ENCODE results near the gene DNAAF9. TPM values are rescaled to one million over a fixed set of nuclear protein-coding genes. Genes with fewer than 3 reads are reported as not detected.

The DNAAF9 gene
- total RNA-seq (1 to 10 TPM; 5.6 to 6.1 TPM), polyA plus RNA-seq (1 to 10 TPM in 1 of 2 donors, under 1 TPM in 1; 0.72 to 1.6 TPM)

- CTCF ChIA-PET (ENCODE audit: partially characterized antibody) = interaction anchor here (1.3 kb wide), 1 partner anchor 8 kb away, joined by 5 read pairs; no protein-coding TSS in a partner anchor
- POLR2A ChIA-PET (ENCODE audit: partially characterized antibody) = interaction anchor here (2.2 to 5.3 kb wide), 3 partner anchors 9 to 65 kb away, joined by 13 to 28 read pairs (median 28); partner anchors contain the start of gene ATRN
Measured at GRCh38 chr20:3407040-3407770, at the start of gene DNAAF9. Gene DNAAF9, minus strand, starts transcription at chr20:3407669. Its CDS starts 112 bp downstream, at chr20:3407557.

DNA sequence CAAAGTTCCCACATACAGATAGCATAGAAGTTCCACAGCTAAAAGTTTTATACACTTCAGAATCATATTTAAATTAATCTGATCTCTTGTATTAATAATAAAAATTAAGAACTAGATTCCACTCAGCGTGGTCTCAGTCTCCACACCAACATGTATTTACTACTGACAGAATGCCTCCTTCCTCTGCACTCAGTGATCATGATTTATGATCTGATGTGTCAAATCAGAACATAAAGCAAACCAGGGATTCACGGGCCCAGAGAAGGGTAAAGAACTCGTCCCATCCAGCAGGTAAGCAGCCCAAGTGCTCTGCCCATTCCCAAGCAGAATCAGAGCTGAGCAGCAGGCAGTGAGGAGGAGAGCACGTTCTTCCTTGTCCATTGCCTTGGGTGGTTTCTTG, 49.2 kb upstream of the DNAAF9 start:
- H3K4me3 ChIP-seq (ENCODE audit: low read length in 2 of 2) = no peak overlapping the region
- no peaks in the 10 kb centered on the region for H3K36me3 ChIP-seq (ENCODE audit: insufficient read depth, low read length)
- Mint-ChIP-seq H3K36me3 (no peaks in the 10 kb centered on the region), H3K9me3 (peaks cover 0 to 1% (median 0%) of the 10 kb centered on the region in 8 donors), H3K4me1 (no peaks in the 10 kb centered on the region), H3K27me3 (peaks cover 7 to 10% of the 10 kb centered on the region in 2 donors), H3K4me3 (no peak overlapping the region), H3K27ac (no peak overlapping the region)
- no peak overlapping the region for H3K27ac ChIP-seq (ENCODE audit: low read depth, low read length)
- H3K9me3 ChIP-seq (ENCODE audit: control insufficient read depth in 1 of 2, low read length in 2 of 2) = no peaks in the 10 kb centered on the region
- CTCF ChIA-PET (ENCODE audit: partially characterized antibody) = no interaction called here
- no peaks in the 10 kb centered on the region for H3K4me1 ChIP-seq (ENCODE audit: insufficient read depth, low read length)
- DNase-seq = no peak
- POLR2A ChIA-PET (ENCODE audit: partially characterized antibody) = no interaction called here
- intact Hi-C loops (cut with micrococcal nuclease) = no loop called here
- H3K27me3 ChIP-seq (ENCODE audit: insufficient read depth, low read length) = no peaks in the 10 kb centered on the region

More at GRCh38 chr20:3407040-3407770, at the start of gene DNAAF9:
- Histone ChIP-seq H3K27ac (ENCODE audit: low read depth, low read length) (peak within 1 kb of the TSS; percentile 69), H3K4me1 (ENCODE audit: insufficient read depth, low read length) (peaks cover 21% of the 10 kb centered on the region), H3K9me3 (ENCODE audit: control insufficient read depth in 1 of 2, low read length in 2 of 2) (no peaks in the 10 kb centered on the region), H3K27me3 (ENCODE audit: insufficient read depth, low read length) (no peaks in the 10 kb centered on the region), H3K36me3 (ENCODE audit: insufficient read depth, low read length) (no peaks in the 10 kb centered on the region), H3K4me3 (ENCODE audit: low read length in 2 of 2) (peak within 1 kb of the TSS; percentile 83 to 93)
- H3K27ac Mint-ChIP-seq = peak within 1 kb of the TSS; percentile 94 to 98 (median 95)
- peak; percentile 57 to 68 (median 62) for DNase-seq
- H3K27me3 Mint-ChIP-seq = no peaks in the 10 kb centered on the region
- H3K4me1 Mint-ChIP-seq = peaks cover 24 to 44% (median 32%) of the 10 kb centered on the region in 4 donors
- no peaks in the 10 kb centered on the region for H3K9me3 Mint-ChIP-seq
- H3K4me3 Mint-ChIP-seq = peak within 1 kb of the TSS; percentile 95 to 99 (median 98)
- intact Hi-C loops (cut with micrococcal nuclease) = loop anchor here (1.0 kb wide), 1 partner anchor 64 kb away; the partner anchor contains the start of gene ATRN
- peaks cover 0 to 12% of the 10 kb centered on the region in 2 donors for H3K36me3 Mint-ChIP-seq

DNA sequence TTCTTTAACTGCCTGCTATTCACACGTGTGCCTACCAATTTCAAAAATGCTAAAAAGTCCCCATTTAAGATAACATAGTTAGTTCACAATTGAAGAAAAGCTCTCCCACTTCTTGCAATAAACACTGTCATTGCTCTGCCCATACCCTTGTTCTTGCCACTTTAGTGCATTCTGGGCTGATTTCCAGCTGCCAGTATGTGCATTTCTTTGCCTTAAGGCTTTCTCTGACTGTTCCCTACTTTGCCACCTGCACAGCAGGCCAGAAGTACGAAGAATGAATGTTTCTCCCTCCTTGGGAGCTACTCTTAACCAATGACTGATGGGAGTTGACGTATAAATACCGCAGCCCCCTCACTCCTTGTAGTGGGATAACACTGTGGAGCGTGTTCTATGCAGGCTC, 47.4 kb upstream of the DNAAF9 start:
- intact Hi-C loops (cut with micrococcal nuclease) = no loop called here
- H3K27me3 ChIP-seq (ENCODE audit: insufficient read depth, low read length) = no peaks in the 10 kb centered on the region
- H3K9me3 ChIP-seq (ENCODE audit: control insufficient read depth in 1 of 2, low read length in 2 of 2) = no peaks in the 10 kb centered on the region
- H3K27ac ChIP-seq (ENCODE audit: low read depth, low read length) = no peak overlapping the region
- Mint-ChIP-seq H3K27ac (no peak overlapping the region), H3K36me3 (no peaks in the 10 kb centered on the region), H3K4me3 (no peak overlapping the region), H3K9me3 (peaks cover 0 to 1% (median 0%) of the 10 kb centered on the region in 8 donors), H3K4me1 (no peaks in the 10 kb centered on the region), H3K27me3 (peaks cover 7% of the 10 kb centered on the region in 2 donors)
- no peaks in the 10 kb centered on the region for H3K36me3 ChIP-seq (ENCODE audit: insufficient read depth, low read length)
- H3K4me3 ChIP-seq (ENCODE audit: low read length in 2 of 2) = no peak overlapping the region
- H3K4me1 ChIP-seq (ENCODE audit: insufficient read depth, low read length) = no peaks in the 10 kb centered on the region
- ChIA-PET POLR2A (ENCODE audit: partially characterized antibody) (no interaction called here), CTCF (ENCODE audit: partially characterized antibody) (no interaction called here)
- DNase-seq = no peak

DNA sequence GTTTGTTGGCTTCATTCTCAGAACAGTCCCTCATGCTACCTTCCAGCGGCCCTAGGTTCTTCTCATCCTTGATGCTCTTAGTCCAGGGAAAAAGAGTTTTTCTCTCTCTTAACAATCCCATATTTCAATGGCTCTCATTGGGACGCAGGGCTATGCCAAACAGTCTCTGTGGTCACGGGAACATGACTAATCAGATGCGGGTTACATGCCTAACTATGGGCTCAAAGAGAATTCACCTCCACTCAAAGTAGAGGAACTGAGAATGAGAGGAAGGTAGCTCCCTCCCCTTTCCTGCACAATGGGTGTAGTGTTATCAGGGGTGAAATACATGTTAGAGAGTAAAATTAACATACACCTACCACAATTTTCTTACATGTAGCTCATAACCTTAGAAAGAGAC, 45.2 kb upstream of the DNAAF9 start:
- ChIA-PET POLR2A (ENCODE audit: partially characterized antibody) (no interaction called here), CTCF (ENCODE audit: partially characterized antibody) (no interaction called here)
- no peak overlapping the region for H3K27ac ChIP-seq (ENCODE audit: low read depth, low read length)
- H3K36me3 Mint-ChIP-seq = no peaks in the 10 kb centered on the region
- H3K27ac Mint-ChIP-seq = no peak overlapping the region
- no peak for DNase-seq
- H3K27me3 ChIP-seq (ENCODE audit: insufficient read depth, low read length) = no peaks in the 10 kb centered on the region
- no peaks in the 10 kb centered on the region for H3K4me1 Mint-ChIP-seq
- no peaks in the 10 kb centered on the region for H3K9me3 Mint-ChIP-seq
- H3K27me3 Mint-ChIP-seq = peaks cover 4 to 7% of the 10 kb centered on the region in 2 donors
- H3K4me1 ChIP-seq (ENCODE audit: insufficient read depth, low read length) = no peaks in the 10 kb centered on the region
- H3K9me3 ChIP-seq (ENCODE audit: control insufficient read depth in 1 of 2, low read length in 2 of 2) = no peaks in the 10 kb centered on the region
- H3K4me3 Mint-ChIP-seq = no peak overlapping the region
- H3K4me3 ChIP-seq (ENCODE audit: low read length in 2 of 2) = no peak overlapping the region
- intact Hi-C loops (cut with micrococcal nuclease) = no loop called here
- H3K36me3 ChIP-seq (ENCODE audit: insufficient read depth, low read length) = no peaks in the 10 kb centered on the region

DNA sequence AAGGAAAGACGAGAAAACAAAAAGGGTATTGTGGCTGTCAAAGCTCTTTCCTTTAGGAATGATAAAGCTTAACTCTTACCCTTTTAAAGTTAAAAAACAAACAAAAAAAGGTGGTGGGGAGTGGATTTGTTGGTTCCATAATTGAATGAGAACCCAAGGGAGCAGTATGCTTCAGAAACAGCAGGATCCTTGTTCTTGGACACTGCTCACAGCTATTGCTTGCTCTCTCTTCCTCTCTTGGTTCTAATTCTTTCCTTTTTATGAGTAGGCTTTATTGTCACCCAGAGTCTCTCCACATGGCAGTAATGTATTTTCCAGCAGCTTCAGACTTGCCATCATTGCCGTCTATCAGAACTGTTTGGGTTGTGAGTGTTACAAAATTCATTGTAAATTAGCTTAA, 44.7 kb upstream of the DNAAF9 start:
- Histone ChIP-seq H3K36me3 (ENCODE audit: insufficient read depth, low read length) (no peaks in the 10 kb centered on the region), H3K4me1 (ENCODE audit: insufficient read depth, low read length) (no peaks in the 10 kb centered on the region), H3K4me3 (ENCODE audit: low read length in 2 of 2) (no peak overlapping the region), H3K9me3 (ENCODE audit: control insufficient read depth in 1 of 2, low read length in 2 of 2) (no peaks in the 10 kb centered on the region), H3K27ac (ENCODE audit: low read depth, low read length) (no peak overlapping the region), H3K27me3 (ENCODE audit: insufficient read depth, low read length) (no peaks in the 10 kb centered on the region)
- ChIA-PET CTCF (ENCODE audit: partially characterized antibody) (no interaction called here), POLR2A (ENCODE audit: partially characterized antibody) (no interaction called here)
- Mint-ChIP-seq H3K27me3 (peaks cover 4 to 7% of the 10 kb centered on the region in 2 donors), H3K4me3 (no peak overlapping the region), H3K4me1 (no peaks in the 10 kb centered on the region), H3K36me3 (no peaks in the 10 kb centered on the region), H3K9me3 (no peaks in the 10 kb centered on the region), H3K27ac (no peak overlapping the region)
- no peak for DNase-seq
- intact Hi-C loops (cut with micrococcal nuclease) = no loop called here

DNA sequence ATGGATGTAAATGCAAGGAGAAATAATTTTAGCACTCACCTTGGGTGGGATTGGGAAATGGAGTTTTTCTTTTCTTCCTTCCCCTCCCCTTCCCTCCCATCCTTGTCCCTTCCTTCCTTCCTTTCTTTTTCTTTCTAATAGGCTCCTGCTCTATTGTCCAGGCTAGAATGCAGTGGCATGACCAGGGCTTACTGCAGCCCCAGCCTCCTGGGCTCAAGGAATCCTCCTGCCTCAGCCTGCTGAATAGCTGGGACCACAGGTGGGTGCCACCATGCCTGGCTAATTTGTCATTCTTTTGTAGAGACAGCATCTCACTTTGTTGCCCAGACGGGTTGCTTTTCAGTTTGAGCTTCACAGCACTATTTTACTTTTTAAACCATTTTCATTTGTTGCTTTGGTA, 41.9 kb upstream of the DNAAF9 start:
- Mint-ChIP-seq H3K36me3 (no peaks in the 10 kb centered on the region), H3K4me3 (no peak overlapping the region), H3K9me3 (no peaks in the 10 kb centered on the region), H3K27me3 (peaks cover 2 to 5% of the 10 kb centered on the region in 2 donors), H3K27ac (peak overlapping the region in 1 of 7 donors; percentile 47), H3K4me1 (no peaks in the 10 kb centered on the region)
- H3K36me3 ChIP-seq (ENCODE audit: insufficient read depth, low read length) = no peaks in the 10 kb centered on the region
- POLR2A ChIA-PET (ENCODE audit: partially characterized antibody) = no interaction called here
- H3K9me3 ChIP-seq (ENCODE audit: control insufficient read depth in 1 of 2, low read length in 2 of 2) = no peaks in the 10 kb centered on the region
- H3K27me3 ChIP-seq (ENCODE audit: insufficient read depth, low read length) = no peaks in the 10 kb centered on the region
- CTCF ChIA-PET (ENCODE audit: partially characterized antibody) = no interaction called here
- intact Hi-C loops (cut with micrococcal nuclease) = no loop called here
- H3K4me1 ChIP-seq (ENCODE audit: insufficient read depth, low read length) = no peaks in the 10 kb centered on the region
- H3K27ac ChIP-seq (ENCODE audit: low read depth, low read length) = no peak overlapping the region
- H3K4me3 ChIP-seq (ENCODE audit: low read length in 2 of 2) = no peak overlapping the region
- DNase-seq = no peak

DNA sequence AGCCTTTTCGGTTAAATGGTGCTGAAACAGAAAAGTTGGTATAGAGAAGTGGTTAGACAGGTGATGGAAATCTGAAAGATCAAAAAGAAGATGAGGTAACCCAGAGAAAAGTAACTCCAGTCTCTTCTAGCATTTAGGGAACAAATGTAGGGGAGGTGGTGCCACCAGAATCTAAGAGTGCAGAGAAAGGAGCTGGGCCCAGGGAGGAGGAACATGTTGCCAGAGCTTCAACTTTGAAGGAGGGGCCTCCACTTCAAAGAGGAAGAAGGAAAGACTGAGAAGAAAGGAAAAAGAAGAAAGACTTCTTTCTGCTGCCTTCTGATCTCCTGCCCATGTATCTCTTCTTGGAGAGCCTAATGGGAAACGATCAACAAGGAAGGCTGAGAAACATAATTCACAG, 39.9 kb upstream of the DNAAF9 start:
- no peak overlapping the region for H3K4me3 Mint-ChIP-seq
- Histone ChIP-seq H3K4me3 (ENCODE audit: low read length in 2 of 2) (no peak overlapping the region), H3K27me3 (ENCODE audit: insufficient read depth, low read length) (no peaks in the 10 kb centered on the region), H3K36me3 (ENCODE audit: insufficient read depth, low read length) (no peaks in the 10 kb centered on the region), H3K4me1 (ENCODE audit: insufficient read depth, low read length) (no peaks in the 10 kb centered on the region), H3K27ac (ENCODE audit: low read depth, low read length) (no peak overlapping the region), H3K9me3 (ENCODE audit: control insufficient read depth in 1 of 2, low read length in 2 of 2) (no peaks in the 10 kb centered on the region)
- H3K36me3 Mint-ChIP-seq = no peaks in the 10 kb centered on the region
- H3K4me1 Mint-ChIP-seq = no peaks in the 10 kb centered on the region
- H3K27me3 Mint-ChIP-seq = peaks cover 2 to 4% of the 10 kb centered on the region in 2 donors
- H3K9me3 Mint-ChIP-seq = no peaks in the 10 kb centered on the region
- no peak for DNase-seq
- ChIA-PET CTCF (ENCODE audit: partially characterized antibody) (no interaction called here), POLR2A (ENCODE audit: partially characterized antibody) (interaction anchor here (0.5 kb wide), 1 partner anchor 918 kb away, joined by 3 read pairs; no protein-coding TSS in a partner anchor)
- intact Hi-C loops (cut with micrococcal nuclease) = no loop called here
- H3K27ac Mint-ChIP-seq = peak overlapping the region in 1 of 7 donors; percentile 9

Data from CD4-positive, alpha-beta memory T cell (primary cell).